HG02840 (cell line): ENCODE results near the gene SP6.
A peak's percentile ranks its signal among the peaks of the same experiment; 100 is the strongest.

ENCODE experiments used
- ATAC-seq: cut with Tn5 transposase; IDR thresholded peaks from one replicate; pipeline ENCODE4 v1.9.1; 2021; ENCODE audit warnings: mild to moderate bottlenecking, moderate library complexity, moderate number of reproducible peaks; ENCODE audit not compliant: unreplicated experiment, low FRiP score

Gene SP6

GRCh38 chr17:47857551-47858455 is 6.8 kb upstream of the SP6 start:
- ATAC-seq: no peak

GRCh38 chr17:47856830-47857229 is 5.9 kb upstream of the SP6 start:
- no peak for ATAC-seq

GRCh38 chr17:47855737-47856136 is 4.8 kb upstream of the SP6 start:
- ATAC-seq: no peak

DNA sequence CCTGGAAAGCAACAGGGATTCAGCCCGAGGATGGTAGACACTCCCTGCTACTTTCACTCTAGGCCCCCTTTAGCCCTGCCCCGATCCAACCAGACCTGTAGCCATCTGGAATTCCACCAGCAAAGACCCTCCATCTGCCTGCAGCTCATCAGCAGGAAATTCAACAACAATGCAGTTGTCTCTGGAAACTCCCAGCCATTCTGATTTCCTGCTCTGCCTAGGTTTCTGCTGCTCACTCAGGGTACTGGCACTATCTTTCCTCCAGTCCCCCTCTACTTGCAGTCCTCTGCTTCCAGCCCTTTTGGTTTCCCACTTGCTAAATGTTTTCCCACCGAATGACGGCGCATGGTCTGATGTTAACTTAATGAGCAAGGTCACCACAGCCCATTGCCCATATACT is 2.7 kb upstream of the SP6 start:
- no peak for ATAC-seq

DNA sequence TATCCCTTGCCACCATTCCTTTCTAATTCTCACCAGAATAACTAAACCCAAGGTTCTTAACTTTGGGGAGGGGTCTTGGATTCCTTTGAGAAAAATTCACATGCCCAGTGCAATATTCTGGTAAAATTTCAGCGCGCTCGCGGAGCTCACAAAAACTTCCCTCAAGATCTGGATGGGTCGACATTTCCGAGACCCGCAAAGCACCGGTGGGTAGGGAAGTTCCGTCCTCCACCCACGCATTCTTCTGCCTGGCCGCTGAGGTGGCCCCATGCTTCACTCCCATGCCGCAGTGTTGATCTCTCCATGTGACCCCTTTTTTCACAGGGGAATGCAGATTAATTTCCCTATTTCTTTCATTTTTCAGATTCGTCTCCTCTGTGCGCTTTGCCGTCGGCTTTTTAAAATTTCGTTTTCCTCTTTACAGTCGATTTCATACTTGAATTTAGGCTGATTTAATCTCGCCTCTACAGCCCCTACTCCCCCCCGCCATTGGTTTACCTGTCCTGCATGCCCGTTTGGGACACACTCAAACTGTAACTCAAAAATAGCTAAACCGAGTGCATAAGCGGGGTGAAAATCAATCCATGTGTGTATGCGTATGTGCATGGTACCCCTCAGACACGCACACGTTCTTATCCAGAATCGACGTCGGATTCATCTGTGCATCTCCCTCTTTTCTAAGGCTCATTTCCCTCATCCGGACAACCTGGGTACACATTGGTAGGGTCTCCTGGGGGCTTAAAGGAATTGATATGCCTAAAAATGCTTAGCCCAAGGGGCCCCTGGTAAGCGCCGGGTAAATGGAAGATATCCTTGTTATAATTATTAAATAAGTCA is 1.4 kb upstream of the SP6 start:
- ATAC-seq: no peak

- no peak for ATAC-seq
These were observed 775 bp upstream of the SP6 start for GRCh38 chr17:47851764-47852112.

GRCh38 chr17:47850373-47850691 is 631 bp downstream of the SP6 start:
- ATAC-seq: no peak

DNA sequence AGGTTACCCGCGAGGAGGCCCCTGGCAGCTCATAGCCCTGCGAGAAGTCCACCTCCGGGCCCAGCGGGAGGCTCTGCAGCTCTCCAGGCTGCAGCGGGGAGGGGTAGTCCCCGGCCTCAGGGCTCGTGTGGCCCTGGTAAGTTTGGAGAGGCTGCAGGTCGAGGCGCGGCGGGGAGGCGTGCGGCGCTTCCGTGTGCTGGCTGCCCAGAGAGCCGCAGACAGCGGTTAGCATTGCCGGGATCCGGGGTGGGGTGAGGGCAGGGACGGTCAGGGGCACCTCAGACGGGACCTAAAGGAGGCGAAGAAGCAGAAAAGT is 2.8 kb downstream of the SP6 start:
- no peak for ATAC-seq

GRCh38 chr17:47847341-47848197 is 3.4 kb downstream of the SP6 start:
- no peak for ATAC-seq

GRCh38 chr17:47846716-47847340 is 4.1 kb downstream of the SP6 start:
- ATAC-seq: no peak

DNA sequence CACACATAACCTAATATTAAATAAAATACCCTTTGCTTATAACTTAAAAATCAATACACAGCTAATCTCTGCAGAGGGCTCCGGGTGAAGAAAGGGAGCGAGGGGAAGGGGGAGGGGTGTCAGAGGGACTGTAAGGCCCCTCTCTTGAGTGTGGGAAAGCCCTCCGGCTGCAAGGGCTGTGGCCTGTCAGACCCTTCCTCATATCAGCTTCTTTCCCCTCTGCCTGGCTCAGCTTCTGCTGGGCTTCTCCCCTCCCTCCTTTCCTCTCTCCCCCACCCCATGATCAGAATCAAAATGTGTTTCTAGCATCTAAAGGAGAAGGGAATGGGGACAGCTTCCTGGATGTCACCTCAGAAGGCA is 5.3 kb downstream of the SP6 start:
- ATAC-seq: no peak

GRCh38 chr17:47844814-47845715 is 5.9 kb downstream of the SP6 start:
- no peak for ATAC-seq

- no peak for ATAC-seq
These were observed 6.7 kb downstream of the SP6 start for GRCh38 chr17:47844227-47844626.

DNA sequence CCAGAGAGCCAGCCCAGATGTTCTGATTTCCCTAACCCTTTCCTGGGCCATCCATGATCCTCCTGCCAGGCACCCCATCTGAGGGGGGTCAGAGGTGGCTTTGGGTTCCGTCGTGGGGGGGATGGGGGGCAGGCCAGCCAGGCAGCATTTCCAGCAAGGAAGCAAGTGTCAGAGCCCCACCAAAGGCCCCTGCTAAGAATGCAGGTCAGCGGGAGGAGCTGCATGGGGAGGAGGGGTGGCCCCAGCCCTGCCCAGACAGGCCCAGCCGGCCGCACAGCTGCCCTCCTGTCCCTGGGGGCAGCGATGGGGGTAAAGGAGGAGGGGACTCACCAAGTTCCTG is 7.6 kb downstream of the SP6 start:
- no peak for ATAC-seq

GRCh38 chr17:47841488-47842291 is 9.3 kb downstream of the SP6 start:
- no peak for ATAC-seq

GRCh38 chr17:47840742-47841487 is 10.0 kb downstream of the SP6 start, which contains the start of gene SCRN2:
SCRN2 (minus strand) TSS chr17:47841273; CDS start chr17:47840843, 430 bp downstream.
- peak; percentile 64 for ATAC-seq

DNA sequence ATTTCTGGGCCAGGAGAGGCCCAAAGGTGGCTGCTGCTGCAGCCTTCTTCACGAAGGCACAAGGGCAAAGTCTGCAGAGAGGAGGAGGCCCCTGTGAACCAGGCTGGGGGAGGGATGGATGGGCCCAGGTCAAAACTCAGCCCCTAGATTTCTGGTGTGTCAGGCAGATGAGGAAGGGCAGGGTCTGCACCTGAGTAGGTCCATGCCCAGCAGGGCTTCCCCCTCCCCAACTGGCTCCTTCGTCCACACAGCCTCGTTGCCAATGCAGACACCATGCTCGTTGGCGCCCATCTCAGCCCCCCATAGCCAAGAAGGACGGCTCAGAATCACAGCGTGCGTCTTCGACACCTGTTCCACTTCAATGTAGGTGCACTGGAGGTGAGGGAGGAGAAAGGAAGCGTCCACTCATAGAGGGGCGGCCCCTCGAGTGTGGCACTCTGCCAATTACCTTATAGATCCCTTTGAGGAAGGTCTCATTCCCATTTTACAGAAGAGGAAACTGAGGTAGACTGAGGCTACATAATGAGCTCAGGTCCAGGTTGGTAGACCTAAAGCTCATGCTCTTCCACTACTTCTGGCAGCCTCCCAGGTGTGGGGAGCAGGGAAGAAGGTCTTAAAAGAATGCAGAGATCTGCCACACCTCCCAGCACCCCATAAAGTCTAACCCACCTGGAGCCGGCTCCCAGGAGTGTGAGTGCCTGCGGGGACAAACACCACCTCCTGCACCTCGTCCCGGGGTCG is 10.8 kb downstream of the SP6 start:
- ATAC-seq: no peak

- no peak for ATAC-seq
These were observed 11.9 kb downstream of the SP6 start for GRCh38 chr17:47839071-47839470.
